SJSA1 (cell line): Measurements from ENCODE around the gene XPR1. TPM values are rescaled to one million over a fixed set of nuclear protein-coding genes. Genes with fewer than 3 reads are reported as not detected.

Experiments used
- DNase-seq, 2 experiments: peaks; one replicate each; pipeline ENCODE4 v3.0.0-alpha.2; 2015 to 2020; ENCODE audit warnings: low spot score in 2 of 2, low read depth in 1 of 2
- H3K27ac ChIP-seq: fragments of 250-450 bp; sonication (Bioruptor Pico); 2 replicates; pipeline ENCODE4 v1.5.1; 2020; ENCODE audit warnings: mild to moderate bottlenecking, moderate library complexity
- H3K27me3 ChIP-seq: fragments of 250-450 bp; sonication (Bioruptor Pico); replicated peaks from 2 replicates; pipeline ENCODE4 v1.5.1; 2020; ENCODE audit warnings: mild to moderate bottlenecking, moderate library complexity
- H3K36me3 ChIP-seq: fragments of 250-450 bp; sonication (Bioruptor Pico); 2 replicates; pipeline ENCODE4 v1.5.1; 2020; ENCODE audit warnings: mild to moderate bottlenecking
- H3K4me1 ChIP-seq: fragments of 250-450 bp; sonication (Bioruptor Pico); replicated peaks from 2 replicates; pipeline ENCODE4 v1.6.1; 2021; ENCODE audit warnings: mild to moderate bottlenecking
- H3K4me3 ChIP-seq: fragments of 250-450 bp; sonication (Bioruptor Pico); 2 replicates; pipeline ENCODE4 v1.5.1; 2020; ENCODE audit warnings: mild to moderate bottlenecking
- H3K9me3 ChIP-seq: fragments of 250-450 bp; sonication (Bioruptor Pico); replicated peaks from 2 replicates; pipeline ENCODE4 v1.5.1; 2020; ENCODE audit warnings: mild to moderate bottlenecking
- total RNA-seq: library from RNA; depleted of rRNA; stranded (reverse); fragments of >200 nt; shearing (Covaris generic); gene quantifications from 2 replicates; pipeline ENCODE4 v1.2.3, GENCODE V29; 2014

Gene XPR1
- total RNA-seq, 1 experiment from 2014 or later = 19.6 TPM

- H3K27ac ChIP-seq = no peak overlapping the region
Observed at GRCh38 chr1:180924939-180925338, 293.1 kb downstream of the XPR1 start.

GRCh38 chr1:180925471-180926051 lies 293.7 kb downstream of the XPR1 start:
- no peak for DNase-seq
- Histone ChIP-seq H3K27me3 (no peaks in the 10 kb centered on the region), H3K4me3 (no peak overlapping the region), H3K36me3 (peaks cover 5% of the 10 kb centered on the region; the same call in 1 of the 2 replicates), H3K4me1 (peaks cover 8% of the 10 kb centered on the region), H3K27ac (no peak overlapping the region), H3K9me3 (no peaks in the 10 kb centered on the region)

More at GRCh38 chr1:180924939-180925338, 293.1 kb downstream of the XPR1 start:
- H3K9me3 ChIP-seq = no peaks in the 10 kb centered on the region
- DNase-seq = no peak
- peaks cover 8% of the 10 kb centered on the region for H3K4me1 ChIP-seq
- no peak overlapping the region for H3K4me3 ChIP-seq
- peaks cover 5% of the 10 kb centered on the region; the same call in 1 of the 2 replicates for H3K36me3 ChIP-seq
- H3K27me3 ChIP-seq = no peaks in the 10 kb centered on the region

- Histone ChIP-seq H3K27ac (no peak overlapping the region), H3K36me3 (peaks cover 5% of the 10 kb centered on the region; the same call in 1 of the 2 replicates), H3K4me3 (no peak overlapping the region), H3K9me3 (no peaks in the 10 kb centered on the region), H3K27me3 (no peaks in the 10 kb centered on the region), H3K4me1 (peaks cover 8% of the 10 kb centered on the region)
- no peak for DNase-seq
Observed at GRCh38 chr1:180926164-180926981, 294.6 kb downstream of the XPR1 start.

GRCh38 chr1:180927348-180927747 lies 295.5 kb downstream of the XPR1 start:
- Histone ChIP-seq H3K27ac (no peak overlapping the region), H3K4me1 (peaks cover 8% of the 10 kb centered on the region)
- no peak for DNase-seq

GRCh38 chr1:180927841-180928240 lies 296.0 kb downstream of the XPR1 start:
- DNase-seq = no peak
- Histone ChIP-seq H3K27ac (no peak overlapping the region), H3K9me3 (no peaks in the 10 kb centered on the region)

More at GRCh38 chr1:180927348-180927747, 295.5 kb downstream of the XPR1 start:
- Histone ChIP-seq H3K27me3 (no peaks in the 10 kb centered on the region), H3K36me3 (peaks cover 5% of the 10 kb centered on the region; the same call in 1 of the 2 replicates), H3K4me3 (no peak overlapping the region), H3K9me3 (no peaks in the 10 kb centered on the region)

GRCh38 chr1:180928331-180929230 lies 296.8 kb downstream of the XPR1 start:
- DNase-seq = no peak
- no peaks in the 10 kb centered on the region for H3K27me3 ChIP-seq
- no peaks in the 10 kb centered on the region for H3K9me3 ChIP-seq
- H3K27ac ChIP-seq = no peak overlapping the region
- no peaks in the 10 kb centered on the region; the same call in 1 of the 2 replicates for H3K4me1 ChIP-seq
- H3K36me3 ChIP-seq = 0 out of 2 replicates have a peak, but pooled peaks cover 5% of the 10 kb centered on the region
- H3K4me3 ChIP-seq = no peak overlapping the region

More at GRCh38 chr1:180927841-180928240, 296.0 kb downstream of the XPR1 start:
- Histone ChIP-seq H3K4me3 (no peak overlapping the region), H3K4me1 (peaks cover 7% of the 10 kb centered on the region), H3K27me3 (no peaks in the 10 kb centered on the region), H3K36me3 (peaks cover 5% of the 10 kb centered on the region; the same call in 1 of the 2 replicates)

GRCh38 chr1:180929389-180929788 lies 297.6 kb downstream of the XPR1 start:
- Histone ChIP-seq H3K36me3 (0 out of 2 replicates have a peak, but pooled peaks cover 5% of the 10 kb centered on the region), H3K9me3 (no peaks in the 10 kb centered on the region), H3K27ac (no peak overlapping the region), H3K27me3 (no peaks in the 10 kb centered on the region), H3K4me1 (no peaks in the 10 kb centered on the region), H3K4me3 (no peak overlapping the region)
- no peak for DNase-seq

- H3K27ac ChIP-seq = no peak overlapping the region
- H3K9me3 ChIP-seq = no peaks in the 10 kb centered on the region
- no peaks in the 10 kb centered on the region for H3K27me3 ChIP-seq
- no peak overlapping the region for H3K4me3 ChIP-seq
- H3K36me3 ChIP-seq = 0 out of 2 replicates have a peak, but pooled peaks cover 5% of the 10 kb centered on the region
- no peak for DNase-seq
- H3K4me1 ChIP-seq = no peaks in the 10 kb centered on the region
Observed at GRCh38 chr1:180930687-180931086, 298.9 kb downstream of the XPR1 start.

- Histone ChIP-seq H3K9me3 (no peaks in the 10 kb centered on the region), H3K4me1 (no peaks in the 10 kb centered on the region), H3K27ac (no peak overlapping the region), H3K4me3 (no peak overlapping the region), H3K36me3 (0 out of 2 replicates have a peak, but pooled peaks cover 6% of the 10 kb centered on the region), H3K27me3 (no peaks in the 10 kb centered on the region)
- no peak for DNase-seq
Observed at GRCh38 chr1:180931529-180931928, 299.7 kb downstream of the XPR1 start.

- no peak overlapping the region for H3K4me3 ChIP-seq
- H3K27ac ChIP-seq = no peak overlapping the region
- no peak for DNase-seq
- H3K9me3 ChIP-seq = no peaks in the 10 kb centered on the region
- 0 out of 2 replicates have a peak, but pooled peaks cover 11% of the 10 kb centered on the region for H3K36me3 ChIP-seq
- no peaks in the 10 kb centered on the region for H3K27me3 ChIP-seq
- H3K4me1 ChIP-seq = no peaks in the 10 kb centered on the region
Observed at GRCh38 chr1:180932378-180932777, 300.6 kb downstream of the XPR1 start.

GRCh38 chr1:180933141-180933540 lies 301.3 kb downstream of the XPR1 start:
- DNase-seq = no peak
- no peaks in the 10 kb centered on the region for H3K4me1 ChIP-seq
- H3K4me3 ChIP-seq = no peak overlapping the region
- no peaks in the 10 kb centered on the region for H3K9me3 ChIP-seq
- 0 out of 2 replicates have a peak, but pooled peaks cover 11% of the 10 kb centered on the region for H3K36me3 ChIP-seq
- H3K27ac ChIP-seq = no peak overlapping the region
- H3K27me3 ChIP-seq = no peaks in the 10 kb centered on the region

GRCh38 chr1:180934563-180934962 lies 302.7 kb downstream of the XPR1 start:
- no peaks in the 10 kb centered on the region for H3K4me1 ChIP-seq
- H3K4me3 ChIP-seq = no peak overlapping the region
- H3K27ac ChIP-seq = no peak overlapping the region
- H3K9me3 ChIP-seq = no peaks in the 10 kb centered on the region
- 0 out of 2 replicates have a peak, but pooled peaks cover 7% of the 10 kb centered on the region for H3K36me3 ChIP-seq
- no peaks in the 10 kb centered on the region for H3K27me3 ChIP-seq
- DNase-seq = no peak
